Chondrocyte (in vitro differentiated cells): ENCODE results near the gene TIE1. TPM values are rescaled to one million over a fixed set of nuclear protein-coding genes. Genes with fewer than 3 reads are reported as not detected.

Source experiments
- DNase-seq: peaks from one replicate; pipeline ENCODE4 v3.0.0; 2021; ENCODE audit warnings: mixed read lengths, low spot score
- H3K27ac Mint-ChIP-seq: one replicate; pipeline ENCODE4 v1.8.0; 2021; ENCODE audit warnings: mild to moderate bottlenecking, moderate library complexity, mixed read lengths; ENCODE audit not compliant: unreplicated experiment
- H3K27me3 Mint-ChIP-seq: 2 replicates; pipeline ENCODE4 v1.8.0; 2021; ENCODE audit warnings: low read depth, mixed read lengths
- H3K36me3 Mint-ChIP-seq: 2 replicates; pipeline ENCODE4 v1.8.0; 2021; ENCODE audit warnings: low read depth, mixed read lengths
- H3K4me1 Mint-ChIP-seq: 2 replicates; pipeline ENCODE4 v1.8.0; 2021; ENCODE audit warnings: low read depth, mild to moderate bottlenecking, mixed read lengths
- H3K4me3 Mint-ChIP-seq: one replicate; pipeline ENCODE4 v1.8.0; 2021; ENCODE audit warnings: mild to moderate bottlenecking, moderate library complexity, mixed read lengths; ENCODE audit not compliant: unreplicated experiment
- H3K9me3 Mint-ChIP-seq: 2 replicates; pipeline ENCODE4 v1.8.0; 2021; ENCODE audit warnings: low read depth, mixed read lengths
- CTCF ChIP-seq: fragments of 200-600 bp; sonication (generic); IDR thresholded peaks from 2 replicates; pipeline ENCODE4 v1.5.0; 2021; ENCODE audit warnings: antibody characterized with exemption, mild to moderate bottlenecking, moderate library complexity
- total RNA-seq: library from RNA; stranded (reverse); gene quantifications from 3 replicates; pipeline ENCODE4 v1.2.1, GENCODE V29; 2021

TIE1 gene
- total RNA-seq, 1 donor from 2014 or later, result not detected

GRCh38 chr1:43340559-43340958 lies 39.8 kb downstream of the TIE1 start:
- H3K4me3 Mint-ChIP-seq, result no peak overlapping the region
- H3K36me3 Mint-ChIP-seq, result no peaks in the 10 kb centered on the region
- no peaks in the 10 kb centered on the region for H3K27me3 Mint-ChIP-seq
- H3K4me1 Mint-ChIP-seq, result peaks cover 11% of the 10 kb centered on the region
- no peaks in the 10 kb centered on the region for H3K9me3 Mint-ChIP-seq
- no peak overlapping the region for H3K27ac Mint-ChIP-seq
- no peak for DNase-seq
- no peak for TF ChIP-seq CTCF

GRCh38 chr1:43344267-43344850 lies 43.6 kb downstream of the TIE1 start:
- no peak for TF ChIP-seq CTCF
- H3K4me3 Mint-ChIP-seq, result no peak overlapping the region
- H3K27ac Mint-ChIP-seq, result peak overlapping the region; percentile 13
- H3K9me3 Mint-ChIP-seq, result no peaks in the 10 kb centered on the region
- peaks cover 17% of the 10 kb centered on the region for H3K4me1 Mint-ChIP-seq
- no peaks in the 10 kb centered on the region for H3K36me3 Mint-ChIP-seq
- no peak for DNase-seq
- H3K27me3 Mint-ChIP-seq, result no peaks in the 10 kb centered on the region

- no peak for DNase-seq
- TF ChIP-seq CTCF, result no peak
- H3K27ac Mint-ChIP-seq, result no peak overlapping the region
- H3K4me1 Mint-ChIP-seq, result peaks cover 25% of the 10 kb centered on the region
- no peak overlapping the region for H3K4me3 Mint-ChIP-seq
- H3K36me3 Mint-ChIP-seq, result no peaks in the 10 kb centered on the region
- no peaks in the 10 kb centered on the region for H3K9me3 Mint-ChIP-seq
- no peaks in the 10 kb centered on the region for H3K27me3 Mint-ChIP-seq
Measured at GRCh38 chr1:43345120-43345519, 44.3 kb downstream of the TIE1 start.

DNA sequence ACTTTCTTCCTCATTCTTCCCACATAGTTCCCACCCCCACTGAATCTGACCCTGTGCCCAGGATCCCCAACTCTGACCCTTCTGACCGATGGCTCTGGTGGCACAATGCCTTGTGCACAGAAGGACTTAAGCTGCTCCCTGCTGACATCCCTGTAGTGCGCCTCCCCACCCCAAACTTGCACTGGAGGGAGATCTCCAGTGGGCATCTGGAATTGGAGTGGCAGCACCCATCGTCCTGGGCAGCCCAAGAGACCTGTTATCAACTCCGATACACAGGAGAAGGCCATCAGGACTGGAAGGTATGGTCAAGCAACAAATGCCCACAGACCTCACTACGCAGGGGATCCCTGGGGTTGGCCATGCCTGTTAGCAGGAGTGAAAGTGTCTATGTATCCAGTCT lies 45.9 kb downstream of the TIE1 start:
- Mint-ChIP-seq H3K36me3 (no peaks in the 10 kb centered on the region), H3K27ac (no peak overlapping the region), H3K9me3 (no peaks in the 10 kb centered on the region), H3K27me3 (no peaks in the 10 kb centered on the region), H3K4me3 (no peak overlapping the region), H3K4me1 (peaks cover 28% of the 10 kb centered on the region)
- TF ChIP-seq CTCF, result no peak
- no peak for DNase-seq

DNA sequence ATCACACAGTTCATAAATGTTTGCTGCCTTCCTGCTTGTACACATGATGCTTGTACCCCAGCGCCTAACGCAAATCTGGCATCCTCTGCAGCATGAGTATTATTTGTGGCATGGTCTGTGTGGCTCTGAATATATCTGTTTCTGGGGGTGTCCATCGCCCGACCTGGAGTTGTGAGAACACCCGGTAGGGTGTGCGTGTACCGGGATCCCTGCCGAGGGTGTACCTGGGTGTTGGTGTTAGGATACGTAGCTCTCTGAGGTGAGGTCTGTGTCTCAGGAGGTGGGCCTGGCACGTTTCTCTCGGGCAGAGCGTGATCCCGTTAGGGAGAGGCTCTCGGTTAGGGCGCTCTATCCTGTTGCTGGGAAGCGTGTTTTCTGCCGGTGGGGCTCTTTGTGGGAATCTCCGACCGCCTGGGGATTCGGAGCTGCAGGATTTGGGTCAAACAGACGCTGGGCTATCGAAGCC lies 47.6 kb downstream of the TIE1 start:
- Mint-ChIP-seq H3K27ac (no peak overlapping the region), H3K36me3 (no peaks in the 10 kb centered on the region)
- DNase-seq, result no peak

More for the DNA sequence above, 47.6 kb downstream of the TIE1 start:
- no peaks in the 10 kb centered on the region for H3K9me3 Mint-ChIP-seq
- H3K27me3 Mint-ChIP-seq, result no peaks in the 10 kb centered on the region
- no peak for TF ChIP-seq CTCF
- H3K4me3 Mint-ChIP-seq, result peak overlapping the region; percentile 57
- H3K4me1 Mint-ChIP-seq, result peaks cover 28% of the 10 kb centered on the region
